Chondrocyte (in vitro differentiated cells): ENCODE results near the gene BCL2. TPM values are rescaled to one million over a fixed set of nuclear protein-coding genes. Genes with fewer than 3 reads are reported as not detected.
A peak's percentile ranks its signal among the peaks of the same experiment; 100 is the strongest.
"Not testable (repeated sequence)": the region's sequence is repeated elsewhere in the genome, so short reads cannot be mapped to it uniquely, and the experiment has no call there.

Experiments
- DNase-seq: peaks from one replicate; pipeline ENCODE4 v3.0.0; 2021; ENCODE audit warnings: mixed read lengths, low spot score
- H3K27ac Mint-ChIP-seq: one replicate; pipeline ENCODE4 v1.8.0; 2021; ENCODE audit warnings: mild to moderate bottlenecking, moderate library complexity, mixed read lengths; ENCODE audit not compliant: unreplicated experiment
- H3K27me3 Mint-ChIP-seq: 2 replicates; pipeline ENCODE4 v1.8.0; 2021; ENCODE audit warnings: low read depth, mixed read lengths
- H3K36me3 Mint-ChIP-seq: 2 replicates; pipeline ENCODE4 v1.8.0; 2021; ENCODE audit warnings: low read depth, mixed read lengths
- H3K4me1 Mint-ChIP-seq: 2 replicates; pipeline ENCODE4 v1.8.0; 2021; ENCODE audit warnings: low read depth, mild to moderate bottlenecking, mixed read lengths
- H3K4me3 Mint-ChIP-seq: one replicate; pipeline ENCODE4 v1.8.0; 2021; ENCODE audit warnings: mild to moderate bottlenecking, moderate library complexity, mixed read lengths; ENCODE audit not compliant: unreplicated experiment
- H3K9me3 Mint-ChIP-seq: 2 replicates; pipeline ENCODE4 v1.8.0; 2021; ENCODE audit warnings: low read depth, mixed read lengths
- CTCF ChIP-seq: fragments of 200-600 bp; sonication (generic); IDR thresholded peaks from 2 replicates; pipeline ENCODE4 v1.5.0; 2021; ENCODE audit warnings: antibody characterized with exemption, mild to moderate bottlenecking, moderate library complexity
- total RNA-seq: library from RNA; stranded (reverse); gene quantifications from 3 replicates; pipeline ENCODE4 v1.2.1, GENCODE V29; 2021

Gene BCL2
- total RNA-seq, 1 donor from 2014 or later = 8.6 TPM

- TF ChIP-seq CTCF = no peak
Measured at GRCh38 chr18:63365876-63366212, 46.3 kb upstream of the BCL2 start.

DNA sequence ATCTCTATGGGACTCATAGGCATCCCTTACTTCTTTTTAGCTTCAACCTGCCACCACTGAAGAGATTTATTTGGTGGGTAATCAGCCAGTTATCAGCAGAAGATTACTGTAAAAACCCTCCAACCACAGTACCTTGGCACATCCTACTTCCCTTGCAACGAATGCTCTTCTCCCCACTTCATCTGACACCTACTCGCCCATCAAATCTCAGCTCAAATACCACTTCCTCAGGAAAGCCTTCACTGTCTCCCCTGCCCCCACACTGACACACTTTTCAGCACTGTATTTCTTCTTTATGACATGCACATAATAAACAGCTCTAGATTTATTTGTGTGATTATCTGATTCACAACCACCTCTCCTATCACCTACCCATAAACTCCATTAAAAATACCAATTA lies 44.4 kb upstream of the BCL2 start:
- Mint-ChIP-seq H3K4me1 (peaks cover 35% of the 10 kb centered on the region), H3K27me3 (no peaks in the 10 kb centered on the region), H3K4me3 (no peak overlapping the region), H3K36me3 (peaks cover 7% of the 10 kb centered on the region), H3K9me3 (no peaks in the 10 kb centered on the region), H3K27ac (no peak overlapping the region)
- DNase-seq = no peak
- no peak for TF ChIP-seq CTCF

More at GRCh38 chr18:63365876-63366212, 46.3 kb upstream of the BCL2 start:
- peak overlapping the region; percentile 82 for H3K27ac Mint-ChIP-seq
- peak overlapping the region; percentile 84 for H3K4me3 Mint-ChIP-seq
- peaks cover 35% of the 10 kb centered on the region for H3K4me1 Mint-ChIP-seq
- no peaks in the 10 kb centered on the region for H3K9me3 Mint-ChIP-seq
- no peak for DNase-seq
- peaks cover 4% of the 10 kb centered on the region for H3K36me3 Mint-ChIP-seq
- H3K27me3 Mint-ChIP-seq = no peaks in the 10 kb centered on the region

- DNase-seq, H3K36me3 Mint-ChIP-seq: not testable (repeated sequence)
Measured at GRCh38 chr18:63363420-63363819, 43.9 kb upstream of the BCL2 start.

GRCh38 chr18:63356272-63356896 lies 36.8 kb upstream of the BCL2 start:
- DNase-seq = no peak
- Mint-ChIP-seq H3K27me3 (no peaks in the 10 kb centered on the region), H3K27ac (peak overlapping the region; percentile 9), H3K9me3 (no peaks in the 10 kb centered on the region), H3K4me1 (peaks cover 3% of the 10 kb centered on the region), H3K36me3 (peaks cover 22% of the 10 kb centered on the region), H3K4me3 (no peak overlapping the region)
- TF ChIP-seq CTCF = no peak

More at GRCh38 chr18:63363420-63363819, 43.9 kb upstream of the BCL2 start:
- not testable (repeated sequence) for H3K4me3 Mint-ChIP-seq, H3K27ac Mint-ChIP-seq, H3K9me3 Mint-ChIP-seq, H3K27me3 Mint-ChIP-seq
- H3K4me1 Mint-ChIP-seq = peaks cover 30% of the 10 kb centered on the region

DNA sequence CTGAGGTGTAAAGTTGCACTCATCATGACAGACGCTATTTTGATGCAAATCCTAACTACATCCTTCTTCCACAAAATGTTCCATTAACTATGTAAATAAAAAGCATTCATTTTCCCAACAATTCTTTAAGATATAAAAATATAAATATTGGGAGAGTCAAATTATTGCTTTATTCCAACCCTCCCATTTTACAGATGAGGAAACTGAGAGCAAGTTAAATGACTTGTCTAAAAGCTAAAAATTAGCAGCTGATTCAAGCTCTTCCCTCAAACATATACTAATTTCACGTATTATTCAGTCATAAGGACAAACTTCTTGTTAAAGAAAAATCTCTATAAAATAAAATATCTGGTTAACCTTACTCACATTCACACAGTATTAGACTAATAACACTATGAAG lies 30.7 kb upstream of the BCL2 start:
- H3K36me3 Mint-ChIP-seq = peaks cover 31% of the 10 kb centered on the region
- no peaks in the 10 kb centered on the region for H3K4me1 Mint-ChIP-seq
- H3K9me3 Mint-ChIP-seq = no peaks in the 10 kb centered on the region

More for the DNA sequence above, 30.7 kb upstream of the BCL2 start:
- Mint-ChIP-seq H3K4me3 (no peak overlapping the region), H3K27ac (no peak overlapping the region), H3K27me3 (no peaks in the 10 kb centered on the region)
- TF ChIP-seq CTCF = no peak
- no peak for DNase-seq
